ENCODE results near the gene SUGCT.

DNA sequence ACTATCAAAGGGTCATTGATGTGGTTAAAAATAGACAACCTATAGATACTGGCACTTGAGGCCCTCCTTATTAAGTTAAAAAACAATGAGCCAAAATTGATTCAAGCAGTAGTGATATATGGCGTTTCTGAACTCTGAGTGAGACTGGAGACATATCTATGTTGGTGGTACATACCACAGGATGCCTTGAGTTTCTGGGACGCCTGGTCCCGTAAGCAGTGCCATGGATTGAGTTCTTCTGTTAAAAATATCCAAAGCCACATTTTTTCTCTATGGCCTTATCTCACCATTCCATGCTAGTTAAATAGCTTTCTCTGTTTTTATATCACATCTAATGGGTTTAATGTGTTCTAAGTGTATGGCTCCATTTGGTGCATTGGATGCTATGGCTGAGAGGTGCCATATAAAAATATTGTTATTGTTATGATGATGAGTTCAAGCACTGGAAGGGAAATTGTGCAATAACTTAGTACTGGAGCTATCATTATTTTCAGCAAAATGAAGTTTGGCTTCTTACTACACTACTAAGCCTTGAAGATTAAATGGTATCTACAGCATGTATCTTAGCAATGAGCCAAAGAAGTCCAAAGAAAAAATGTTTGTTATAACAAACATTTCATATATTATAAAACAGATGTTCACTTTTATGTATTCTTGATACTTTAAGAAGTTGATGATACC lies 713.9 kb downstream of the SUGCT start:
- no peak for TF ChIP-seq YY1 (IDR thresholded peaks at IDR 0.05; ENCODE audit: insufficient read depth, insufficient read length)
- TF ChIP-seq ZNF274 (IDR thresholded peaks at IDR 0.05; ENCODE audit: low read depth, low read length): no peak
- TF ChIP-seq SUZ12 (IDR thresholded peaks at IDR 0.05; ENCODE audit: extremely low read depth, insufficient read depth, insufficient read length): no peak
